Mucosa of rectum (tissue), 2 donors: ENCODE data around the gene SUMF1.

Experiments
- H3K27ac ChIP-seq, 2 donors: one replicate each; pipeline ENCODE4 v1.7.0; 2013; ENCODE audit warnings: inconsistent platforms in 2 of 2, low read depth in 2 of 2, low read length in 2 of 2
- H3K27me3 ChIP-seq, 2 donors: one replicate each; pipeline ENCODE4 v1.7.0; 2013; ENCODE audit warnings: low read length in 2 of 2; ENCODE audit not compliant: control insufficient read depth in 2 of 2, insufficient read depth in 2 of 2
- H3K36me3 ChIP-seq, 2 donors: one replicate each; pipeline ENCODE4 v1.7.0; 2013; ENCODE audit warnings: low read length in 2 of 2; ENCODE audit not compliant: control insufficient read depth in 2 of 2, insufficient read depth in 2 of 2
- H3K4me1 ChIP-seq, 2 donors: one replicate each; pipeline ENCODE4 v1.7.0; 2013; ENCODE audit warnings: low read length in 2 of 2, mild to moderate bottlenecking in 1 of 2; ENCODE audit not compliant: control insufficient read depth in 2 of 2, insufficient read depth in 2 of 2
- H3K4me3 ChIP-seq, 2 donors: one replicate each; pipeline ENCODE4 v1.7.0; 2013; ENCODE audit warnings: low read length in 2 of 2
- H3K9ac ChIP-seq, 2 donors: one replicate each; pipeline ENCODE4 v1.7.0; 2013; ENCODE audit warnings: low read length in 2 of 2, low read depth in 1 of 2, mild to moderate bottlenecking in 1 of 2
- H3K9me3 ChIP-seq, 2 donors: one replicate each; pipeline ENCODE4 v1.7.0; 2013; ENCODE audit warnings: low read length in 2 of 2; ENCODE audit not compliant: control insufficient read depth in 2 of 2
- donor health status: healthy.
- donor health status: Normal muscosa, but diverticular disease.

The SUMF1 gene

DNA sequence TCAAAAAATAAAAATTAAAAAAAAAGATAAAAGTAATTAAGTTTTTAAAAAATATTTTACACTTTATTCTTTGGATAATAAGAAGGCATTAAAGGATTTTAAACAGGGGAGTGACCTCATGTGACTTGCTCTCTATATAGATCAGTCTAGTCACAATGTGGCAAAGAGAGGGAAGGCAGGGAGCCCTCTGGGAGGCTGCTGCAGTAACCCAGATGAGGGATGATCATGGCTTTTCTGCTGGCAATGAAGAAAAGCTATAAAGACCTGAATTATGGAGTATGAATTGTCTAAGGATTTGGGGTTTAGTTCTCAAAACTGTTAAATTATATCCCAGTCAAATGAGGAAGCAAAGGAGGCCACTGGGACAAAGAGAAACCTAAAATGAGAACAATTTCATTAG lies 58.1 kb downstream of the SUMF1 start:
- peaks cover 9 to 11% of the 10 kb centered on the region in 2 donors for H3K36me3 ChIP-seq
- no peak overlapping the region for H3K27ac ChIP-seq
- H3K27me3 ChIP-seq = no peaks in the 10 kb centered on the region
- no peak overlapping the region for H3K4me3 ChIP-seq
- no peak overlapping the region for H3K9ac ChIP-seq
- peaks cover 0 to 2% of the 10 kb centered on the region in 2 donors for H3K4me1 ChIP-seq
- no peaks in the 10 kb centered on the region for H3K9me3 ChIP-seq

GRCh38 chr3:4407941-4408340 lies 59.1 kb downstream of the SUMF1 start:
- no peaks in the 10 kb centered on the region for H3K9me3 ChIP-seq
- H3K9ac ChIP-seq = no peak overlapping the region
- H3K27ac ChIP-seq = no peak overlapping the region
- H3K4me1 ChIP-seq = peaks cover 0 to 2% of the 10 kb centered on the region in 2 donors
- no peaks in the 10 kb centered on the region for H3K27me3 ChIP-seq
- no peak overlapping the region for H3K4me3 ChIP-seq
- H3K36me3 ChIP-seq = peaks cover 9 to 11% of the 10 kb centered on the region in 2 donors

DNA sequence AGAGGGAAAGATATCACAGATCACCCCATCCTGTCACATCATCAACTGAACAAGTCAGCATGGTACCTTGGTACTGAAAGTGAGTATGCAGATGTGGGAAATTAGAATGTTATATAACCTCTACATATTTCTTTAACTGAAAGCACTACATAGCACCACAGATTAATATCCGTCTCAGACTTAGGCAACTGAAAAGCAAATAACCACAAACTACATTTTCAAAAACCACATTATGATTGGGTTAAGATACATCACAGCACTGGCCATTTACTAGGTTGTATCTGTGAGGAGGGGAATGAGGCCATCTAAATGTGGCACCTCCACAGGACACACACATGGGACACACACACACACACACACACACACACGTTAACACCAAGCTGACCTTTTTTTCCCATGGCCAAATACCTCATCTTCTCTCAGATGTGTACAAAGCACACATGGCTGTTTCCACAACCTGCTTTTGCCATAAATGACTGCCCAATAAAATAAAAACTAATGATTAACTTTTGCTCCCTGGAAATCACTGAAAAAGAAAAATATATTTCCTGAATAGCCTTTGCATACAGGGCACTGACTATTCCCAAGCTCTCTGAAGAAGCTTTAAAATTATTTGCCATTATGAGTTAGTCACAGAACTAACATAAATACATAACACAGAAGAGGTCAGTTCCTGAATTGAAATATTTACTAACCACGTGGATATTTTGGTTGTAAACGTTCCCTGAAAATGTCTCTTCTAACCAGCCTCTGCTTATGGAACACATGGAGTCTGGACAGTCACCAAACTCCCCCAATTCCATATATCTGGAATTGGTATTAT lies 60.1 kb downstream of the SUMF1 start:
- Histone ChIP-seq H3K9ac (no peak overlapping the region), H3K9me3 (no peaks in the 10 kb centered on the region), H3K4me3 (no peak overlapping the region), H3K36me3 (peaks cover 9 to 11% of the 10 kb centered on the region in 2 donors), H3K4me1 (peaks cover 0 to 2% of the 10 kb centered on the region in 2 donors), H3K27ac (no peak overlapping the region), H3K27me3 (no peaks in the 10 kb centered on the region)

DNA sequence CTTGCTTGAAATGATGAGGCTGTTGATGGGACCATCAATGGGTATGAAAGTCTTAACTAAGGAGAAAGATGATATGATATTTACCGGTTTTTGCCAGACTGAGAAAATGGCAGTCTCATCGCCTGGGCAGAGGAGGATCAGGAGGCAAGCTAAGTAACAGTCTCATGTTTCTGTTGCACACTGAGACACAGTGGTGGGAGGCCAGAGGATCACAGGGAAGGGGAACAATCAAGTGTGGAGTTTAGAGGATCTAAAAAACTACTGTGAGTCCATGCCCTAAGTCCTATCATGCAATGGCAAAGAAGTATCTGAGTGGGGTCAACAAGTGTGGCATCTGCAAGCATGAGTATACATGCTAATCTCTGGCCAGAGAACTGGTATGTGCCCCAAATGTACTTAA lies 62.2 kb downstream of the SUMF1 start:
- Histone ChIP-seq H3K36me3 (peaks cover 2 to 3% of the 10 kb centered on the region in 2 donors), H3K27ac (no peak overlapping the region), H3K9ac (no peak overlapping the region), H3K4me3 (no peak overlapping the region), H3K4me1 (peaks cover 0 to 2% of the 10 kb centered on the region in 2 donors), H3K9me3 (no peaks in the 10 kb centered on the region), H3K27me3 (no peaks in the 10 kb centered on the region)

DNA sequence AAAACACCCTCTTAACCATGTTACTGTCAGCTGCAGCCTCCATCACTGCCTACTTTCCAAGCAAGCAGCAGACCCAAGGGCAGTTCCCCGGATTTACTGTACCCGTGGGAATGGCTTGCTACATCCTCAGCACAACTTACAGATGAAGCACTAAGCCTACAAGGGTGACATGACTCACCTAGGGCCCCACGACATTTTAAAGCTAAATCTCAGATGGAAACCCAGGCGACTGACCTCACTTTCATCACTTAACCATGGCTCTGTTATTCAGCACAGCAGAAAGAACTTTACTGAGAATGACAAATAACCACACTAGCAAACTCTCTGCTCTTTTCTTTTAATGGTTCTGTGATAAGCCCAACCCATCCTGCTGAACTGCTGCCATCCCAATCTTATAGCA lies 65.6 kb downstream of the SUMF1 start:
- Histone ChIP-seq H3K36me3 (peaks cover 0 to 3% of the 10 kb centered on the region in 2 donors), H3K4me3 (no peak overlapping the region), H3K27me3 (no peaks in the 10 kb centered on the region), H3K4me1 (no peaks in the 10 kb centered on the region), H3K27ac (no peak overlapping the region), H3K9me3 (no peaks in the 10 kb centered on the region), H3K9ac (no peak overlapping the region)

DNA sequence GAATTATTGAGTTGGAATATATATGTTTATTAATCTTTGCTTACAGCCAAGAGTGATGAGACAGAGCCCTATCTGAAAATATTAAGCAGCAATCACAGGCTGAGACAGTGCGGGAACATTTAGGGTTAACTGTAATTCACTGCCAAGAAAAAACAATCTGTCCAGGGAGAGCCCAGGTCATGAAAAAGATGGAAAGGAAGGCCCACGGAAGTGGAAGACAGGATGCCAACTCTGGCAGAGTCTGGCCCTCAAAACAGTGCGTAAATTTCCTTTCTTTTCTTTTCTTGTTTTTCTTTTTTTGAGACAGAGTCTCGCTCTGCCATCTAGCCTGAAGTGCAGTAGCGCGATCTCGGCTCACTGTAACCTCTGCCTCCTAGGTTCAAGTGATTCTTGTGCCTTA lies 67.6 kb downstream of the SUMF1 start:
- H3K36me3 ChIP-seq = peaks cover 0 to 2% of the 10 kb centered on the region in 2 donors
- H3K27ac ChIP-seq = no peak overlapping the region
- no peaks in the 10 kb centered on the region for H3K4me1 ChIP-seq
- H3K4me3 ChIP-seq = no peak overlapping the region
- no peaks in the 10 kb centered on the region for H3K27me3 ChIP-seq
- no peak overlapping the region for H3K9ac ChIP-seq
- H3K9me3 ChIP-seq = no peaks in the 10 kb centered on the region

DNA sequence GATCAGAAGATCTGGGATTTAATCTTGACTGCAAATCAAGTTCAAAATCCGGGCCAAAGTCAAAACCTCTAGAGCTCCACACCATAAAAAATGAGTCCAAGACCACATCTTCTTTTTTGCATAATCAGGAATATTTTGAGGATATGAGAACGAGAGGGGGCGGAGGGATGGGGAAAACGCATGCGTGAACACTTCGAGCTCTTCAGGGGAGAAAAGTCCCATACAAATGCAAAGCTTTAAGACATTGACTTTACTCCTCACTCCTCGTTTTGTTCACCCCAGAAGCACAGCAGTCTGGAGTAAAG lies 68.2 kb downstream of the SUMF1 start:
- H3K27ac ChIP-seq = no peak overlapping the region
- no peak overlapping the region for H3K4me3 ChIP-seq
- H3K9ac ChIP-seq = no peak overlapping the region
- H3K27me3 ChIP-seq = no peaks in the 10 kb centered on the region
- no peaks in the 10 kb centered on the region for H3K9me3 ChIP-seq
- H3K36me3 ChIP-seq = peaks cover 0 to 2% of the 10 kb centered on the region in 2 donors
- H3K4me1 ChIP-seq = no peaks in the 10 kb centered on the region

DNA sequence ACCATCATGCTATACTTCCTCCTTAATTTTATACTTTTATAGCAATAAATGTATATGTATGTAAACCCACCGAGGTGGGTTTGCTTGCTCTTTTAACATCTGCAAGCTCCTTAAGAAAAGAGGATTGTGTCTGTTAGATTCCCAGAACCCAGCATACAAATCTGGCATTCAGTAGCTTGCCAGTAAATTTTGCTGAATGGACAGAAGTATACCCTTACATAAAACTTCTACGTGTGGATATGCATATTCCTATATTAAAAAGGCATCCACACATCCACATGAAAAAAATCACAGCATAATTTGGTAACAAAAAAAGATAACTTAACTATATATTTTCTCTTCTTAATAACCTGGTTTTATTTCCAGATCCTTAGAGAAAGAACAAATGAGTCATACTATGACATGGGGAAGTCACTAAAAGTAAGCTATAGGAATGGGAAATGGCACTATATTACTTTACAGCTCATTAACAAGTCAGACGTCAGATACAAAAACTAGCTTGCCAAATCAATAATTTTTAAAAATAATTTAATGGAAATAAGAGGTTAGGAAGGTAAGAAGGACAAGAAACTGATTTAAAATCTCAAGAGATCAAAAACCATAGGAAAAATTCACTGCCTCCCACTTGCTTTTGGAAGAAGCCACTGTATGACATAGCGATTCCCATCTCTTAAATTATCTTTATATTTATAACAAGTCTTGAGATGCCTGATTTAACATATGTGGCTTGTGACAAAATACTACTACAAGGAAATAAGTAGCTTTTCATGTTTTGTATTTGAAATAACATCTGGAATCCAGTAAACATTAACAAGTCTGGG lies 68.7 kb downstream of the SUMF1 start:
- Histone ChIP-seq H3K27me3 (no peaks in the 10 kb centered on the region), H3K27ac (no peak overlapping the region), H3K9ac (no peak overlapping the region), H3K4me3 (no peak overlapping the region), H3K9me3 (no peaks in the 10 kb centered on the region), H3K4me1 (no peaks in the 10 kb centered on the region), H3K36me3 (peaks cover 0 to 2% of the 10 kb centered on the region in 2 donors)

- Histone ChIP-seq H3K9me3 (no peaks in the 10 kb centered on the region), H3K9ac (no peak overlapping the region), H3K4me3 (no peak overlapping the region), H3K27me3 (no peaks in the 10 kb centered on the region), H3K36me3 (peaks cover 0 to 2% of the 10 kb centered on the region in 2 donors), H3K4me1 (no peaks in the 10 kb centered on the region), H3K27ac (no peak overlapping the region)
Observed at GRCh38 chr3:4397466-4397865, 69.6 kb downstream of the SUMF1 start.

- Histone ChIP-seq H3K27ac (no peak overlapping the region), H3K9me3 (no peaks in the 10 kb centered on the region)
Observed at GRCh38 chr3:4396542-4396941, 70.5 kb downstream of the SUMF1 start.

More at GRCh38 chr3:4396542-4396941, 70.5 kb downstream of the SUMF1 start:
- Histone ChIP-seq H3K4me3 (no peak overlapping the region), H3K36me3 (peaks cover 0 to 2% of the 10 kb centered on the region in 2 donors), H3K27me3 (no peaks in the 10 kb centered on the region), H3K9ac (no peak overlapping the region), H3K4me1 (no peaks in the 10 kb centered on the region)
